K562 (cell line): Measurements from ENCODE around the gene LRRC26. TPM values are rescaled to one million over a fixed set of nuclear protein-coding genes. Genes with fewer than 3 reads are reported as not detected.
A peak's percentile ranks its signal among the peaks of the same experiment; 100 is the strongest.

Experiments used
- AFF4 ChIP-seq: sonication (generic); formaldehyde crosslinking; IDR thresholded peaks from 2 replicates; pipeline ENCODE4 v1.8.0; 2023; ENCODE audit warnings: mild to moderate bottlenecking, missing genetic modification reagents
- FOXK1 ChIP-seq: sonication (generic); formaldehyde crosslinking; IDR thresholded peaks from 2 replicates; pipeline ENCODE4 v1.8.0; 2022; ENCODE audit warnings: missing genetic modification reagents, mild to moderate bottlenecking, borderline replicate concordance
- MEF2D ChIP-seq: conservative IDR thresholded peaks from 2 replicates; pipeline ENCODE4 v1.6.1; 2016; ENCODE audit warnings: low read depth, missing genetic modification characterization, missing compliant biosample characterization
- MTA3 ChIP-seq: fragments of 450-650 bp; formaldehyde crosslinking; IDR thresholded peaks from 2 replicates; pipeline ENCODE4 v1.6.1; 2017; ENCODE audit warnings: mild to moderate bottlenecking, borderline replicate concordance
- NELFE ChIP-seq: IDR thresholded peaks from 2 replicates; pipeline ENCODE4 v1.6.1; 2011; ENCODE audit warnings: mild to moderate bottlenecking; ENCODE audit not compliant: insufficient read depth, insufficient read length
- NR2C1 ChIP-seq, 2 experiments: fragments of 450-650 bp; IDR thresholded peaks; 2 replicates each; pipeline ENCODE4 v1.6.1; 2017; ENCODE audit warnings: mild to moderate bottlenecking in 2 of 2, antibody characterized with exemption in 1 of 2, inconsistent platforms in 1 of 2, missing compliant biosample characterization in 1 of 2, missing genetic modification characterization in 1 of 2
- PML ChIP-seq: IDR thresholded peaks from 2 replicates; pipeline ENCODE4 v1.6.1; 2012; ENCODE audit warnings: low read length, inconsistent platforms
- SMAD3 ChIP-seq: fragments of 450-650 bp; formaldehyde crosslinking; conservative IDR thresholded peaks from 2 replicates; pipeline ENCODE4 v1.4.0; 2020; ENCODE audit warnings: mild to moderate bottlenecking
- SOX6 ChIP-seq: fragments of 450-650 bp; IDR thresholded peaks from 2 replicates; pipeline ENCODE4 v1.6.1; 2014; ENCODE audit warnings: mild to moderate bottlenecking
- TAF15 ChIP-seq: fragments of 200-400 bp; formaldehyde crosslinking; IDR thresholded peaks from 2 replicates; pipeline ENCODE4 v1.6.1; 2017; ENCODE audit warnings: mild to moderate bottlenecking, low read depth, low read length, moderate library complexity
- TCFL5 ChIP-seq: fragments of 250-450 bp; sonication (Bioruptor Pico); conservative IDR thresholded peaks from 2 replicates; pipeline ENCODE4 v1.6.1; 2021; ENCODE audit warnings: mild to moderate bottlenecking, moderate library complexity, matching md5 sums
- ZNF41 ChIP-seq: fragments of 250-450 bp; sonication (Bioruptor Pico); conservative IDR thresholded peaks from 2 replicates; pipeline ENCODE4 v1.4.0; 2020; ENCODE audit warnings: mild to moderate bottlenecking
- ZNF586 ChIP-seq: fragments of 450-650 bp; formaldehyde crosslinking; conservative IDR thresholded peaks from 2 replicates; pipeline ENCODE4 v1.4.0; 2020; ENCODE audit warnings: mild to moderate bottlenecking, moderate library complexity
- ZNF717 ChIP-seq: fragments of 250-450 bp; sonication (Bioruptor Pico); IDR thresholded peaks from 2 replicates; pipeline ENCODE4 v1.5.0; 2021
- polyA plus RNA-seq, 8 experiments: library from polyadenylated mRNA; depleted of rRNA in 4 of 8; stranded (reverse) in 5 of 8; unstranded in 3 of 8; fragments of >200 nt; fragmentation: Nextera tagmentation in 2 of 8; fragmentation: Illumina TruSeq in 1 of 8; extraction: Ambion mirVana in 2 of 8; extraction: Trizol in 1 of 8; gene quantifications; 2 replicates each; pipeline versions ENCODE4 v1.2.1 to v1.2.3, GENCODE V29; 2011 to 2014; ENCODE audit warnings: inconsistent platforms in 1 of 8, missing spikeins in 1 of 8
- total RNA-seq, 7 experiments: library from RNA; depleted of rRNA in 6 of 7; stranded (reverse); fragments of >200 nt in 6 of 7; fragmentation: Illumina TruSeq in 2 of 7; extraction: Trizol in 2 of 7; gene quantifications; 2 replicates each; pipeline versions ENCODE4 v1.2.1 to v1.2.3, GENCODE V29; 2011 to 2021; ENCODE audit warnings: low replicate concordance in 1 of 7
- TF ChIP-seq, protein P1 (sequence below): fragments of 450-650 bp; IDR thresholded peaks from 2 replicates; pipeline ENCODE4 v1.6.1; 2016; ENCODE audit warnings: borderline replicate concordance
- TF ChIP-seq, protein P2 (sequence below): fragments of 200-800 bp; sonication (Bioruptor generic); IDR thresholded peaks from 2 replicates; pipeline ENCODE4 v1.6.1; 2016; ENCODE audit warnings: missing genetic modification characterization, missing compliant biosample characterization

LRRC26 gene
- total and polyA plus RNA-seq, 9 of the 15 experiments (the other 6 are each of a cell fraction or from before 2014, with no cell fraction given): not detected

GRCh38 chr9:137128862-137129455 lies 40.9 kb downstream of the LRRC26 start (continued):
- TF ChIP-seq AFF4 (CRISPR knock-in tag): peak; percentile 67; the same call in 1 of the 2 replicates
- TF ChIP-seq NELFE: no peak
- TF ChIP-seq SMAD3 (CRISPR knock-in tag): no peak
- TF ChIP-seq TAF15: no peak
- TF ChIP-seq SOX6: no peak
- no peak for TF ChIP-seq ZNF41 (CRISPR knock-in tag)
- no peak for TF ChIP-seq MEF2D (tag)
- TF ChIP-seq ZNF586 (CRISPR knock-in tag): no peak
- TF ChIP-seq PML: no peak
- no peak for TF ChIP-seq MTA3
- no peak for TF ChIP-seq ZNF717 (CRISPR knock-in tag)
- peak; percentile 68; the same call in 1 of the 2 replicates for TF ChIP-seq FOXK1 (CRISPR knock-in tag)
- TF ChIP-seq, protein P1, sequence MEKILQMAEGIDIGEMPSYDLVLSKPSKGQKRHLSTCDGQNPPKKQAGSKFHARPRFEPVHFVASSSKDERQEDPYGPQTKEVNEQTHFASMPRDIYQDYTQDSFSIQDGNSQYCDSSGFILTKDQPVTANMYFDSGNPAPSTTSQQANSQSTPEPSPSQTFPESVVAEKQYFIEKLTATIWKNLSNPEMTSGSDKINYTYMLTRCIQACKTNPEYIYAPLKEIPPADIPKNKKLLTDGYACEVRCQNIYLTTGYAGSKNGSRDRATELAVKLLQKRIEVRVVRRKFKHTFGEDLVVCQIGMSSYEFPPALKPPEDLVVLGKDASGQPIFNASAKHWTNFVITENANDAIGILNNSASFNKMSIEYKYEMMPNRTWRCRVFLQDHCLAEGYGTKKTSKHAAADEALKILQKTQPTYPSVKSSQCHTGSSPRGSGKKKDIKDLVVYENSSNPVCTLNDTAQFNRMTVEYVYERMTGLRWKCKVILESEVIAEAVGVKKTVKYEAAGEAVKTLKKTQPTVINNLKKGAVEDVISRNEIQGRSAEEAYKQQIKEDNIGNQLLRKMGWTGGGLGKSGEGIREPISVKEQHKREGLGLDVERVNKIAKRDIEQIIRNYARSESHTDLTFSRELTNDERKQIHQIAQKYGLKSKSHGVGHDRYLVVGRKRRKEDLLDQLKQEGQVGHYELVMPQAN: no peak
- TF ChIP-seq, protein P2, sequence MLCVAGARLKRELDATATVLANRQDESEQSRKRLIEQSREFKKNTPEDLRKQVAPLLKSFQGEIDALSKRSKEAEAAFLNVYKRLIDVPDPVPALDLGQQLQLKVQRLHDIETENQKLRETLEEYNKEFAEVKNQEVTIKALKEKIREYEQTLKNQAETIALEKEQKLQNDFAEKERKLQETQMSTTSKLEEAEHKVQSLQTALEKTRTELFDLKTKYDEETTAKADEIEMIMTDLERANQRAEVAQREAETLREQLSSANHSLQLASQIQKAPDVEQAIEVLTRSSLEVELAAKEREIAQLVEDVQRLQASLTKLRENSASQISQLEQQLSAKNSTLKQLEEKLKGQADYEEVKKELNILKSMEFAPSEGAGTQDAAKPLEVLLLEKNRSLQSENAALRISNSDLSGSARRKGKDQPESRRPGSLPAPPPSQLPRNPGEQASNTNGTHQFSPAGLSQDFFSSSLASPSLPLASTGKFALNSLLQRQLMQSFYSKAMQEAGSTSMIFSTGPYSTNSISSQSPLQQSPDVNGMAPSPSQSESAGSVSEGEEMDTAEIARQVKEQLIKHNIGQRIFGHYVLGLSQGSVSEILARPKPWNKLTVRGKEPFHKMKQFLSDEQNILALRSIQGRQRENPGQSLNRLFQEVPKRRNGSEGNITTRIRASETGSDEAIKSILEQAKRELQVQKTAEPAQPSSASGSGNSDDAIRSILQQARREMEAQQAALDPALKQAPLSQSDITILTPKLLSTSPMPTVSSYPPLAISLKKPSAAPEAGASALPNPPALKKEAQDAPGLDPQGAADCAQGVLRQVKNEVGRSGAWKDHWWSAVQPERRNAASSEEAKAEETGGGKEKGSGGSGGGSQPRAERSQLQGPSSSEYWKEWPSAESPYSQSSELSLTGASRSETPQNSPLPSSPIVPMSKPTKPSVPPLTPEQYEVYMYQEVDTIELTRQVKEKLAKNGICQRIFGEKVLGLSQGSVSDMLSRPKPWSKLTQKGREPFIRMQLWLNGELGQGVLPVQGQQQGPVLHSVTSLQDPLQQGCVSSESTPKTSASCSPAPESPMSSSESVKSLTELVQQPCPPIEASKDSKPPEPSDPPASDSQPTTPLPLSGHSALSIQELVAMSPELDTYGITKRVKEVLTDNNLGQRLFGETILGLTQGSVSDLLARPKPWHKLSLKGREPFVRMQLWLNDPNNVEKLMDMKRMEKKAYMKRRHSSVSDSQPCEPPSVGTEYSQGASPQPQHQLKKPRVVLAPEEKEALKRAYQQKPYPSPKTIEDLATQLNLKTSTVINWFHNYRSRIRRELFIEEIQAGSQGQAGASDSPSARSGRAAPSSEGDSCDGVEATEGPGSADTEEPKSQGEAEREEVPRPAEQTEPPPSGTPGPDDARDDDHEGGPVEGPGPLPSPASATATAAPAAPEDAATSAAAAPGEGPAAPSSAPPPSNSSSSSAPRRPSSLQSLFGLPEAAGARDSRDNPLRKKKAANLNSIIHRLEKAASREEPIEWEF (CRISPR knock-in tag): no peak
- no peak for TF ChIP-seq NR2C1 (IDR thresholded peaks at IDR 0.05)
- no peak for TF ChIP-seq NR2C1 (tag; IDR thresholded peaks at IDR 0.05)
- no peak for TF ChIP-seq TCFL5 (CRISPR knock-in tag)
